ENCODE data around the gene POLR1H. TPM values are rescaled to one million over a fixed set of nuclear protein-coding genes. Genes with fewer than 3 reads are reported as not detected.
"Not testable (repeated sequence)": the region's sequence is repeated elsewhere in the genome, so short reads cannot be mapped to it uniquely, and the experiment has no call there.

Gene POLR1H
- total RNA-seq, 4 donors from 2014 or later, result 21.2 to 121 (median 33.4) TPM

GRCh38 chr6:30022189-30022588 is 38.9 kb upstream of the POLR1H start:
- intact Hi-C loops (cut with DNase I; ENCODE audit: low total_unique reads), result no loop called here
- Histone ChIP-seq H3K27ac (no peak overlapping the region), H3K27me3 (no peaks in the 10 kb centered on the region), H3K9me3 (no peaks in the 10 kb centered on the region), H3K4me1 (no peaks in the 10 kb centered on the region), H3K36me3 (no peaks in the 10 kb centered on the region), H3K4me3 (no peak overlapping the region)
- TF ChIP-seq POLR2A (IDR thresholded peaks at IDR 0.05), result no peak
- TF ChIP-seq CTCF (IDR thresholded peaks at IDR 0.05), result no peak
- DNase-seq, result no peak

- H3K4me1 ChIP-seq; H3K27ac ChIP-seq; H3K27me3 ChIP-seq; DNase-seq; H3K9me3 ChIP-seq; intact Hi-C loops (cut with DNase I; ENCODE audit: low total_unique reads); H3K36me3 ChIP-seq; H3K4me3 ChIP-seq: not testable (repeated sequence)
Observed at GRCh38 chr6:30022712-30023111, 38.4 kb upstream of the POLR1H start.

- Histone ChIP-seq H3K27ac (no peak overlapping the region), H3K4me3 (no peak overlapping the region), H3K9me3 (no peaks in the 10 kb centered on the region), H3K36me3 (no peaks in the 10 kb centered on the region), H3K27me3 (no peaks in the 10 kb centered on the region), H3K4me1 (no peaks in the 10 kb centered on the region)
- no peak for DNase-seq
- TF ChIP-seq POLR2A (IDR thresholded peaks at IDR 0.05) (no peak), CTCF (IDR thresholded peaks at IDR 0.05) (no peak)
- intact Hi-C loops (cut with DNase I; ENCODE audit: low total_unique reads), result no loop called here
Observed at GRCh38 chr6:30025186-30025585, 35.9 kb upstream of the POLR1H start.

- Histone ChIP-seq H3K4me1 (no peaks in the 10 kb centered on the region), H3K27me3 (no peaks in the 10 kb centered on the region), H3K9me3 (no peaks in the 10 kb centered on the region), H3K4me3 (no peak overlapping the region), H3K36me3 (no peaks in the 10 kb centered on the region), H3K27ac (no peak overlapping the region)
- intact Hi-C loops (cut with DNase I; ENCODE audit: low total_unique reads), result no loop called here
- DNase-seq, result no peak
- TF ChIP-seq POLR2A (IDR thresholded peaks at IDR 0.05) (no peak), CTCF (IDR thresholded peaks at IDR 0.05) (no peak)
Observed at GRCh38 chr6:30029588-30029987, 31.5 kb upstream of the POLR1H start.

GRCh38 chr6:30031381-30031780 is 29.7 kb upstream of the POLR1H start:
- intact Hi-C loops (cut with DNase I; ENCODE audit: low total_unique reads), result no loop called here
- TF ChIP-seq POLR2A (IDR thresholded peaks at IDR 0.05) (no peak), CTCF (IDR thresholded peaks at IDR 0.05) (no peak)
- no peak for DNase-seq

GRCh38 chr6:30033440-30033839 is 27.6 kb upstream of the POLR1H start:
- H3K9me3 ChIP-seq; H3K4me1 ChIP-seq; DNase-seq; H3K4me3 ChIP-seq; intact Hi-C loops (cut with DNase I; ENCODE audit: low total_unique reads); H3K27me3 ChIP-seq; H3K36me3 ChIP-seq; H3K27ac ChIP-seq: not testable (repeated sequence)

More at GRCh38 chr6:30031381-30031780, 29.7 kb upstream of the POLR1H start:
- no peaks in the 10 kb centered on the region for H3K36me3 ChIP-seq
- no peak overlapping the region for H3K4me3 ChIP-seq
- H3K27me3 ChIP-seq, result no peaks in the 10 kb centered on the region
- no peaks in the 10 kb centered on the region for H3K4me1 ChIP-seq
- H3K9me3 ChIP-seq, result no peaks in the 10 kb centered on the region
- H3K27ac ChIP-seq, result no peak overlapping the region
